Effector CD4-positive, alpha-beta T cell (primary cell): Measurements from ENCODE around the gene WDR45B.

Source experiments
- DNase-seq: peaks from one replicate; pipeline ENCODE4 v3.0.0-alpha.2; 2020

The WDR45B gene

DNA sequence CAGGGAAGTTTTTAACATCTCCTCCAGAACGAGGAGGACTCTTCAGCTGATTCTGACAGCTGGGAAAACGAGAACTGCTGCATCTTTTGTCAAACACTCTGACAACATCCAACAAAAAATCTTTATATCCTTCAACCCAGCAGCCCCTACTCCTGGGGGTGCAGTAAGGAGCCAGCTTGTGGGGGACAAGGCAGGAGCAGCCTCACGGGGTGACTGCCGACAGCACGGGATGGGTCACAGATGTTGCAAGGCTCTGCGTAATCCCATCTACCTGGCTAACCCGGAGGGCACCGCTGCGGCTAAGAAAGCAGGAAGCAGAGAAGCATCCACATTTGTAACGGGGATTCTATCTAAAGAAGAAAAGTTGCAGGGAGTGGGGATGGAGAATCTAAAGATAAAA lies 28.6 kb downstream of the WDR45B start:
- no peak for DNase-seq

DNA sequence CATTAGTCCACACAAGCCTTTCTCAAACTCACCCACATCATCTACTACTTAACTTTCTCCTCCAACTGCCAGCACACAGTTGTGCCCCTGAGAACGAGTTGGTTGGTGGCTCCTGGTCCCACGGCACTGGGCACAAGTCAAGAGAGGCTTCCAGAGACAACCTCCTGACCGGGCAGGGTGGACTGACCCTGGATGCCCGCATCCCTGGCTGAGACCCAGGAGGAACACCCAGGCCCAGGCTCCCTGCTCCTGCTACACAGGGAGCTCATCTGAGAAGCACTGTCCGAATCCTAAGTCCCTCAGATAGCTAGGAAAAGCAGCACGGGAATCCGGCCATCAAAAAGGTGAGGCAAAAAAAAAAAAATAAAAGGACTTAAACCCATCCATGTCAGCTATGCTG lies 29.0 kb downstream of the WDR45B start:
- no peak for DNase-seq

DNA sequence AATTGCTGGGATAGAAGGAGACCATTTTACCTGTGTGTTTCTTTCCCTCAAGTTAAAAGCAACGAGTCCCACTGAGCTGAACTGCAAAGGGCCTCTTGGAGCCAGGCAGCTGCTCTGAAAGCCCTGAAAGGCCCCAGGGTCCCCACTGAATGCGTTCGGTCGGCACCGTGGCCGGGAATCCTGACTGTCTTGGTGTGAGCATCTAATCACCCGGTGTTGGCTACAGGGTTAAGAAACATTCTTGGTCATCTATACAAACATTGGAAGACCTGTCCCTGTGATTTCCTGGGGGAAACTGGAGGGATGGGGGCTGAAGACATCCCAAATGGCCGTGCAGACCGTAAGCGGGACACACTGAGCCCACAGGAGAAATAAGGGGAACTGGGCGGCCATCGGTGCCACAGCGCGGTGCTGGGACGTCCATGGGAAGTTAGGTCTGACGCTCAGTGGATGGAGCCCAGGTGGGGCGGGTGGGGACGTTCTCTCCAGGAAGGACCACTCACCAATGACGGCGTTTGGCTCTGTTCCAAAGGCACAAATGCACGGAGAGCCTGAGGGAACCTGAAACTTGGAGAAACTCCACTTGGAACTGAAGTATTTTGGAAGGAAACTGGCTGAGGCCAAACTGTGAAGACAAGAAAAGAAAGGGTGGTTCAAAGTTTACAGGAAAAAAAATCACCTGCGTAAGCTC lies 32.1 kb downstream of the WDR45B start:
- no peak for DNase-seq

DNA sequence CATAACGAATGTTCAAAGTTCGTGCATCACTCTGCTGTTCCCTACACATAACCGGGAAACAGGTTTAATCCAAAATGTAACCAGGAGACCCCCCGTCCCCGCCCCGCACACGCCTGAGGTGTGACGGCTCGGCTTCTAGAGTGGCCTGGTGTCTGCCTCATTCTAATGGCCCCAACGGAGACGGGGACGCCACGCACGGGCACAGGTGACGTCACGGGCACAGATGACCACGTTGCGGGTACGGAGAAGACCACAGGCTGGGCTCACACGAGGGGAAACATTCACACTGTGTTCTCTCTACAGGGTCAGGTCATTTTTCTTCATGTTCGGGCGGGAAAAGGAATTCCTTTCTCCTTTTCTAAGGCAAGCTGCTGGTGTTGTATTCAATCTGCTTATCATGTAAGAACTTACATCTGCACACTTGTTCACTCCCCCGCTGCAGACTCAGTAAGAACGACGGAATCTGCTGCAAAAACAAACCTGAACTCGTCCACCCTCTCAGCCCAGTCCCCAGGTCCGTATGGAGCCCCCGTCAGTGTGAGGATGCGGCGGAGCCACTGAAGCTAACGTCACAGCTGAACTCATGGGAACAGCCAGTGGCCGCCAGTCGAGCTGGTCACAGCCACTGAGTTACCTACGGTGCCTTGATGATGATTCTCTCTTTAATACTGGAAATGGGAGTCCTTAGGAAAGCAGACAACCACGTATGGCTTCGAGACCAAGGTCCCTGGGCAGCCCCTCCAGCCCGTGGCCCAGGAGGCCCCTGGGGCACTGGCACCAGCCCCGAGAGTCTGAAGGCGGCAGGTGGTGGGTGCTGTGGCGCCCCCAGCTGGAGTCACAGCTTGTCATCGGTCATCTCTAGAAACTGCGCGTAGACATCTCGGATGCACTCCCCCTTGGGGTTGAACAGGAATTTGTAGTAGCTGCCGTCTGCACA lies 32.9 kb downstream of the WDR45B start:
- no peak for DNase-seq

DNA sequence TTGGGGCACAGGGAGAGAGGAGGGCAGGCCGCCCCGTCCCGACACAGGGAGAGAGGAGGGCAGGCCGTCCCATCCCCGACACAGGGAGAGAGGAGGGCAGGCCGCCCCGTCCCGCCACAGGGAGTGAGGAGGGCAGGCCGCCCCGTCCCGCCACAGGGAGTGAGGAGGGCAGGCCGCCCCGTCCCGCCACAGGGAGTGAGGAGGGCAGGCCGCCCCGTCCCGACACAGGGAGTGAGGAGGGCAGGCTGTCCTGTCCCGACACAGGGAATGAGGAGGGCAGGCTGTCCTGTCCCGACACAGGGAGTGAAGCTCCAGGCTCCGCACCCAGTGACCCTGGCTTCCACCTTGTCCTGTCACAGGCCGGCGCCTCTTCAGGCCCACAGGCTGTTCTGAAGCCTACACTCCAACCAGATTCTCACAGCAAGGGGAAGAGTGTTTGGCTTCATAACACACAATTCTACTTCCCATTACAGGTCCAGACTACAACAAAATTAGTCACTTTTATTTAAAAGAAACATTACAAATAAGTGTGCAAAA lies 34.1 kb downstream of the WDR45B start:
- DNase-seq = no peak

DNA sequence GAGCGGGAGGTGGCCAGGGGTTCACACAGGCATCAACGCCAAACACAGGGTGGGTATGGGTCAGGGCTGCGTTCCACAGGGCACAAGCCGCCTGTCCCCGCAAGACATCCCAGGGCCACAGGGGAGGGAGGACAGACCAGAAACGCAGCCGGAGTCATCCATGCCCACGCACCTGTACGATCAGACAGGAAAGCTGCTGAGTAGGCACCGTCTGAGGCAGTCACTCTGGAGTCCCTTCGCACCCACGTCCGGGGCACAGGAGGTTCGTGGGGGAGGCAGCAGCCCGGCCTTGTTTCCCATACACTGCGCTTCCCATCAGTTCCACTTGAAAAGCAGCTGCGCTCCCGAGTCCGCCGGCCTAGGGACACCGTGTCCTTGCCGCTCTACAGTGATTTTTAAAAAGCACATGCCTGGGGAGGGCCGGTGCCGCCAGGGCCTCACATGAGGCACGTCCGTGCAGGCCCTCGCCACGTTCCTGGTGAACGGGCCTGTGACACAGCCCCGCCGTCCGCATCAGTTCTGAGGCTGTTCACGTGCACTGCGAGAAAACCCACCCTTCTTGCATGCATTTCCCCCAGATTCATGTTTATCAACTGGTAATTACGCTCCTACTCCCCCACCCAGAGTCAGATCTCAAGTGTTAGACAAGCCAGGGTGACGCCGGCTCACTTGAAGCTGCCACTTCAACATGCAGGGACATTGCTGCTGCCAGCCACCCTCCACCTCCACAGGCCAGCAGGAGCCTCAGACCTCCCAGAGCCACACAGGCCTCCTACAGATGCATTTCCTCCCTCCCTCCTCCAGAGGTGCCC lies 34.8 kb downstream of the WDR45B start:
- DNase-seq = no peak

DNA sequence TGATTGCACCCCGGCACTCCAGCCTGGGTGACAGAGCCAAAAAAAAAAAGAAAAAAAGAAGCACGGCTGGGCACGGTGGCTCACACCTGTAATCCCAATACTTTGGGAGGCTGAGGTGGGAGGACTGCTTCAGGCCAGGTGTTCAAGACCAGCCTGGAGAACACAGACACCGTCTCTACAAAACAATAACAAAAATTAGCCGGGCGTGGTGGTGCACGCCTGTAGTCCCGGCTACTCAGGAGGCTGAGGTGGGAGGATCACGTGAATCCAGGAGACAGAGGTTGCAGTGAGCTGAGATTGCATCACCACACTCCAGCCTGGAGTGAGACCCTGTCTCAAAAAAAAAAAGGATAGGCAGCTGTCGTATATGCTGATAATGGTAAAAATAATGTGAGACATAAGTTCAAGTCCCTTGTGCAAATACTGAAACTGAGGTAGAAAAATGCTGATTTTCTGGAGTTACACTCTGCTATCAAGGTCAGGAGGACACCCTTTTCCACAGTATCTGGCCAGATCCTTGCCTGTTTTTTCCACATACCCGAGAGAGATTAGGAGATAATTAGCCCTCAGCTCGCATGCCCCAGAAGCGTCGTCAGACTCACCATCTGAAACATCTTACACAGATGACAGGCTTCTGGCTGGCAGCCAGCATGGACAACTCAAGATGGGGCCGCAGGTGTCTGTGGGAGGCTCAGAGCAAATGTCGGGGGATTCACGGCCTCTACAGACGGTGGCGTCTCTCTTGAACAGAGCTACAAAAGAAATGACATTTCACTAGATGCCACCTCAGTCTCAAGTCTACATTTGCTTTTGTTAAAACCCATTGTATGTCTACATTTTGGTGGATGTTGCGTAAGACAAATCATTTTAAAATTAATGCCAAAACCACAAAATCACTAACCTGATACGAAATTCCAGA lies 36.8 kb downstream of the WDR45B start:
- no peak for DNase-seq

DNA sequence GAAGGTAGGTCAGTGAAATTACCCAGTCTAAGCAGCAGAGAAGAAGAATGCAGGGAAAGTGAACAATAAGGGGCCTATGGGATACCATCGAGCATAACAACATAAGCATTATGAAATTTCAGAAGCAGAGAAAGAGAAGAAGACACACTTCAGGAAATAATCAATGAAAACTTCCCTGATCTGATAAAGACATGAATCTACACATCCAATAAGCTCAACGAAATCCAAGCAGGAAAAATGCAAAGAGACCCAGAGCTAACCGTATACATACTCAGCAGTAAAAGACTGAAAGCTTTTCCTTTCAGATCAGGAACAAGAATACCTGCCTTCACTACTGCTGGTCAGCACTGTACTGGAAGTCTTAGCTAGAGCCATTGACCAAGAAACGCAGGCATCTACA lies 38.6 kb downstream of the WDR45B start:
- DNase-seq = no peak

DNA sequence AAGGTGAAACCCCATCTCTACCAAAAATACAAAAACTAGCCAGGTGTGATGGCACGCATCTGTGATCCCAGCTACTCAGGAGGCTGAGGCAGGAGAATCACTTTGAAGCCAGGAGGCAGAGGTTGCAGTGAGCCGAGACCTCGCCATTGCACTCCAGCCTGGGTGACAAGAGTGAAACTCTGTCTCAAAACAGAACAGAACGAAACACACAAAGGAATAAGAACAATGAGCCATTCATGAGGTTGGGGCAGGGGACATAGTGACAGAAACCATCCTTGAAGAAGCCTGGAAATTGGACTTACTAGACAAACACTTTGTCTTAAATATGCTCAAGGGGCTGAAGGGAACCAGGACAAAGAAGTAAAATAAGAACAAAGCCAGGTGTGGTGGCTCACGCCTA lies 39.4 kb downstream of the WDR45B start:
- DNase-seq = no peak

DNA sequence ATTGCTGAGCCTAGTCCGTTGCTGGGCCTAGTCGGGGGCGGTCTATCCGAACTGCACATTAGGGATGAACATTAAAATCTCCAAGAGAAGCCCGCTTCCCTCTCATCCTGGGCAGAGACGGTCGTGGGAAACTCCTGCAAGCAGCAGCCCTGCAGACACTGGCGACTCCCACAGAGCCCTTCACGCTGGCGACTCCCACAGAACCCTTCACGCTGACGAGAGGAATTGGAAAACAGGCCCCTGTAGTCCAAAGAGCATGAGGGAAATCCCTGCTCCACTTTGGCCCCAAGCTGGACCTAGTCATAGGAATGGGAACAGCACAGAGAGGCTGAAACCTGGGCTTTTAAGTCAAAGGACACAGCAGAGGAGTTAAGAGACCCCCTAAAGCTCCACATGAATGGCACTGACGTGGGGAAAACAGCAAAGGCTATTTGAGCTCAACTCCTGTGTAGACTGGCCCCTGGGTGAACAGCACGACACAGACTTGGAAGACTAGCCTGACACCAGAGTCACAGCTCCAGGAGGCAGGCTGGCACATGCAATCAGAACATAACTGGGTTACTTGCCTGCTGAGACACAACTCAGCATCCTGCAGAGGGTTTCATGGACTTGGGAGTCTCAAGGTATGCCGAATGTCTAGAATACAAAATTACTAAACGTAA lies 42.2 kb downstream of the WDR45B start:
- no peak for DNase-seq

DNA sequence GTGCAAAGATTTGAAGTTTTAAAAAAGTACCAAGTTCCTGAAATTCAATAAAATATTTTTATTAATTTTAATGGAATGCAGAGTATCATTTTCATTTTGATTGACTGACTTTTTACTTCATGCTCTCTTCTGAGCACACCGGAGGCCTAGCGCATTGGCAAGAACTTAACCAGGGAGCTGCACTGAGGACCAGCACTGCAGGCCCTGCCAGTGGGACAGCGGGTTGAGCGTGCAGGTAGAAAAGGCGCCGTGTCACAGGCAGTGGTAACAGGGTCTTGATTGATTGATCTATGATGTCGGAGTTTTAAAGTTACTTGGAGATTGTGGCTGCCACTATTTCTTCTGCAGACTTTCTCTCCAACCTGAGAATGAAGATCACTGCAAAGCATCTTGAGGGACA lies 43.7 kb downstream of the WDR45B start:
- no peak for DNase-seq

DNA sequence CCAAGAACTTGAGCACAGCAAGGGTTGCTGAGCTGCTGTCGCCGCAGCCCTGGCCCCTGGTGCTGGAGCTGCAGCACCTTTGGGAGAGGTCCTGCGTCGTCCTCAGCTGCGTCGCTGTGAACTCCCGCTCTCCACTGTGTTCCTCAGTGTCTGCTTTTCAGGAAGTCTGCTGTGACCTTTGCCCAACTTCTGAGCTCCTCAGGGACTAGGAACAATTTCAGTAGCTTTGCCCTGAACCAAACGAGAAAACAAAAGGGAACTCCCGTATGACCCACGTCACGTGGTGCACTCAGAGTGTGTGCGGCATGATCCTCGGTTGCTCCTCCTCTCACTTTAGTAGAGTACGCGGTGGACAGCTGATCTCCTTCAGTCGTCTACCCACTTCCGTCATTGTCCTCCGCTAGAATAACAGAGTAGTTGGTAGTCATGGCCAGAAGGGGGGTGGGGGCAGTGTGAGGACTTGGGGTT lies 44.2 kb downstream of the WDR45B start:
- peak; percentile 23 for DNase-seq

DNA sequence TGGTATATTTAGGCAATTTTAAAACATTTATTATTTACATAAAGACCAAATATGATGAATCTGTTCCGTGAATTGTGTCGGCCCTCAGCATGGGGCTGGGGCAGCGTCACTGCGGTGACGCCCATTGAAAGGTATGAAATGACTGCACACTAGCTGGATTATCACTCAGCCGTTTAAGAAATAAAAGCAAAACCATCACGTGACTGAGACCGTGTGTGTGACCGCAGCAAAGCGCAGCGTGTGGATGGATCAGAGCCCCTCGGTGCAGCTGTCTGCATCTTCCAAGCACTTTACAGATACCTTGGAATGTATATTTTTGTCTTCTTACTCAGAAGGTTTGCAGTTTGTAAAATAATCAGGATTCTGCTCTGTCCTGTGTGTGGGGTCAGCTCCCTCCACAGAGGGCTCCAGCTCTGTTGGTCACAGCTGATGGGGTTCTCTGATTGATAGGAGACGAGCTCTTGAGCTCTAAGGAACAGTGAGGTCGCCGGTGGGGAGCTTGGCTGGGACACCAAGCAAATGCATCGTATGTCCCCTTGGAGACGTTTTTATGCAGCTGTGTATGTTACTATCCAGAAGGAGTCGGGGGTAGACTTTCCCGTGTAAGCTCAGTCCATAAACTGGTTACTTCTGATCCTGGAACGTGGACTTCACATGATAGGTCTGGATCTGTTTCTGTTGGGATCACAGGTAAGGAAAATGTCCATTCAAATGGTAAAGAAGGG lies 45.1 kb downstream of the WDR45B start:
- no peak for DNase-seq

DNA sequence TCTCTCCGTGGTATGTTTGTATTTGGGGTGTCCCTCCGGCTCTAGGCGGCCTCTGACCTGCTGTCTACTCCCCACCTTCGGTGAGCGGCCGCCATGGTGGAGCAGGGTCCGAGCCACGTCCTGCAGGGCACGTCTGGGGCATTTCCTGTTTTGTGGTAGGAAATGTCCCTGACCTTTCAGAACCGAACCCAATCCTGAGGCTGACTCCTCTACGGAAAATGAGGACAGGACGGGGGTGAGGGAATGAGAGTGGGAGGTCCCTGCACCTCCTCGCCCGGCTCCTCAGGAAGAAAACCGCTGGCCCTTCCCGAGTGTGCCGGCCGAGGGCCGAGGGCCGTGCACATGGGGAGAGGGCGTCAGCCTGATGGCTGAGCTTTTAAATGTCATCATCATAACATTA lies 45.8 kb downstream of the WDR45B start:
- no peak for DNase-seq

DNA sequence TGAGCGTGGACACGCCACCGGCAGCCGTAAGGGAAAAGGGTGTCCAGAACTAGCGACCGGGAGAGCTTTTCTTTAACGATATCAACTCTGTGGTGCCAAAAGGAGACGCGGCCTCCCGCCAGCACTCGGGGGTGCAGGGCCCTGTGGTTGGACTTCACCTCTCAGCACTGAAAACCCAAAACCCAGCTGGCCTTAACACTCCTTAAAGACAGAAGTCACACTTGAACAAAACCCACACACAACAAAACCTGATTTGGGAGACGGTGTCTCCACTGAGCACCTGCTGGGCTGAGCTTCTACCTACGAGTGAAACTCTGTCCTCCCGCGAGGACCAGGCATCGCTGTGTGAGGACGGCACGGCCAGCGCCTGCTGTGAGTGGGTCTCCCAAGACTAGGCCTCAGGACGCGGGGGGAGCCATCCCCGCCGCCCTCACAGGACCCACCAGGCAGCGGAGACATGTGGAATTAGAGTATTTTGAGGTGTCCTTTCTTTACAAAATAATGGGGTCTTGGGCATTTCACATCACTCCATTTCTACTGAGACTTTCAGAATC lies 46.7 kb downstream of the WDR45B start:
- DNase-seq = no peak

DNA sequence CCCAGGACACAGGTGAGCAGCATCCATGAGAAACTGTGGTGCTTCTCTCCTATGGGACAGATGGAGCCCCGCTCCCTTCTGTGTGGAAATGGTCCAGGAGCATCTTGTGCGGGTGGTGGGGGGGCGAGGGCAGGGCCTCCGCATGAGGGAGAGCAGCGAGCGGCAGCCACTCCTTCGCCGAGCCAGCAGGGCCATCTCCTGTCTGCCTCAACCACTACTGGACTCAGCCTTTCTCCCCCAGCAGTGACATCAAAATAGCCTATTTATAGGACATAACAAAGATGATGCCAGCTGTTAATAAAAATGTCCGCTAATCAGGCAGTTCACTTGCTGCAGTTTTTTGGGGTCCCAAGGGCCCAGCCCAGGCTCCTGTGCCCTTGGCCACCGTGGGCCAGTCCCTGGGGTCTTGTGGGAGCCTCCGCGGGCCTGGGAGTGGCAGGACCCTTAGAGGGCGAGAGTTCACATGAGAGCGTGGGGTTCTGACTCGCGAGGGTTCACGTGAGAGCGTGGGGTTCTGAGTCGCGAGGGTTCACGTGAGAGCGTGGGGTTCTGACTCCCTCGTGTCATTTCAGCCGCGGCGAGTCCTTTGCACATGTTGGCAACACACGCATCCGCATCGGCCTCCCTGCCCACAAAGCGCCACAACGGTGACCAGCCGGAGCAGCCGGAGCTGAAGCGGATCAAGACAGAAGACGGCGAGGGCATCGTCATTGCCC lies 47.4 kb downstream of the WDR45B start:
- DNase-seq = no peak

DNA sequence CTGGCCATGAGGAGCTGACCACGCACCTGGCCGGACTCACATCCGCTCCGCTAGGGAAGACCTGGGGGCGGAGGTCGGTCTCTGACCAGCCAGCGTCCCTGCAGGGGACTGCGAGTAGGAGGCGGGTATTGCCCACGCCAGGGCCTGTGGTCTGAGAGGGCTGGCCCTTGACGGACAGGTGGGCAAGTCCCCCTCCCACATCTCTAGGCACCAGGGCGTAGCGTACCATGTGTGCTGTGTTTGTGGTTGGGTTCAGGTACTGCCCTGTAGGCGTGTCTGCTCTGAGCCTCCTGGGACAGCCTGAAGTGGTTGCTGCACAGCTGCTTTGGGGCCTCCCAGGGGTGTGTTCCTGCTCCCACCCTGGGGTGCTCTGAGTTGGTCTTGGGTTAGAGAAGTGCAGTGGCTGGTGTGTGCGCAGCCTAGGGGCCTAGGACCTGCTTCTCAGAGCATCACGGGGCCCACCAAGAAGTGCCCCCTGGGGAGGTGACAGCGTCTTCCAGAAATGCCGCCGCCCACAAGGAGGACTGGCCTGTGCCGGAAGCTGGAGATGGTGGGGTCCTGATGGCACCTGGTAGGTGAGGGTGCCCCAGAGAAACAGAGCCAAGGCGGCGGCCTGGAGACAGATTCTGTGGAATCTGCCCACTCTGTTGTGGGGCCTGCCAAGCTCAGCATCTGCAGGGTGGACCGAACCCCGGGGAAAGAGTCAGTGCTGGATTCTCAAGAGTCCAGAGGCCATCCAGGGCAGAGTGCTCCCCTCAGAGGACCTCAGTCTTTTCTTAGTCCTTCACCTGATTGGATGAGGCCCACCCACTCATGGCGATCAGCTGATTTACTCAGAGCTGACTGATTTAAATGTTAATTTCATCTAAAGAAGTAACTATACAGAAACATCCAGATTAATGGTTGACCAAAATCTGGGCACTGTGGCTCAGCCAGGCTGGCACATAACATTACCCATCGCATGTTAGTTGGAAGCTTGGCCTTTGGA lies 48.3 kb downstream of the WDR45B start:
- no peak for DNase-seq
